Esophagus squamous epithelium (tissue), 4 donors: ENCODE measurements around the gene OPTC.

Experiments used
- CTCF ChIP-seq, 6 experiments: fragments of 450-650 bp in 4 of 6; fragments of 200-600 bp in 2 of 6; sonication (generic) in 2 of 6; IDR thresholded peaks; one replicate each; pipeline ENCODE4 v1.5.1; 2016 to 2019; ENCODE audit warnings: antibody characterized with exemption in 6 of 6, mild to moderate bottlenecking in 4 of 6, moderate library complexity in 4 of 6
- POLR2A ChIP-seq, 4 donors: fragments of 450-650 bp; IDR thresholded peaks; one replicate each; pipeline ENCODE4 v1.6.1; 2017; ENCODE audit warnings: antibody characterized with exemption in 4 of 4, mild to moderate bottlenecking in 4 of 4, moderate library complexity in 3 of 4

DNA sequence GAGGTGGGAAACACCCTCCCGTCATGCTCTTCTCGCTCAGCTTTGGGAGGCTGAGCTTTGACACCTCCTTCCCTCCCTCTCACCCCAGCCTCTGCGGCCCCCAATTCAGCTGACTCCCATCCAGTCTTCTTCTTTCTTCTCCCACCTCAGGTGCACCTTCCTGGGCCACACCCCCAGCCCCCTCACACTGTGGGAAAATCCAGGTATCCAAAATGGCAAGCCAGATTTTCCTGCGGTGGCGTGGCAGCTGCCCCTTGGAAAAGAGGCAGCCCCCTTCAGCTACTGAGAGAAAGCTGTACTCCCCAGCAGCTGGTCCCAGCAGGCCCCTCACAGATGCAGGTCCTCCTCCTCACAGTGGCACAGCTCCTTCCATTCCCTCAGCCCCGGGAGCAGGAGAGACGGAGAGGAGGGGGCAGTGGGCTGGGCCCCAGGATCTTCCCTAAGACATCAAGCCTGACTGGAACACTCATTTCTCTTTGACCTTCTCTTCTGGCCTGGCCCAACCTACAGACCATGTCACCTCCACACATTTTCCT, 61.6 kb downstream of the OPTC start:
- TF ChIP-seq CTCF (IDR thresholded peaks at IDR 0.05) = no peak
- no peak for TF ChIP-seq POLR2A (IDR thresholded peaks at IDR 0.05)
